GM12865 (cell line): ENCODE data around the gene UBTD1.
"Not testable (repeated sequence)": the region's sequence is repeated elsewhere in the genome, so short reads cannot be mapped to it uniquely, and the experiment has no call there.

ENCODE experiments used
- DNase-seq: peaks from one replicate; pipeline ENCODE4 v3.0.0; 2010; ENCODE audit warnings: low read depth
- H3K4me3 ChIP-seq: 2 replicates; pipeline ENCODE4 v1.5.1; 2011; ENCODE audit warnings: mild to moderate bottlenecking, low read depth, low read length, control low read depth
- CTCF ChIP-seq: IDR thresholded peaks from 2 replicates; pipeline ENCODE4 v1.5.1; 2011; ENCODE audit warnings: low read length, control low read depth, low read depth, inconsistent platforms; ENCODE audit not compliant: insufficient read depth; ENCODE audit errors: missing control alignments

The UBTD1 gene

GRCh38 chr10:97520520-97520919, 21.8 kb downstream of the UBTD1 start:
- TF ChIP-seq CTCF, result no peak
- DNase-seq, result no peak
- H3K4me3 ChIP-seq, result no peak overlapping the region

- no peak overlapping the region for H3K4me3 ChIP-seq
- no peak for DNase-seq
- no peak for TF ChIP-seq CTCF
Observed at GRCh38 chr10:97520978-97521761, 22.4 kb downstream of the UBTD1 start.

GRCh38 chr10:97522071-97522470, 23.3 kb downstream of the UBTD1 start:
- TF ChIP-seq CTCF, result no peak
- no peak for DNase-seq
- H3K4me3 ChIP-seq, result no peak overlapping the region

GRCh38 chr10:97522937-97523336, 24.2 kb downstream of the UBTD1 start:
- no peak overlapping the region for H3K4me3 ChIP-seq
- DNase-seq, result no peak
- TF ChIP-seq CTCF, result no peak

GRCh38 chr10:97525086-97525485, 26.4 kb downstream of the UBTD1 start:
- no peak for TF ChIP-seq CTCF
- no peak for DNase-seq
- H3K4me3 ChIP-seq, result no peak overlapping the region

- no peak for TF ChIP-seq CTCF
- DNase-seq, result no peak
- H3K4me3 ChIP-seq, result no peak overlapping the region
Observed at GRCh38 chr10:97525683-97526110, 27.0 kb downstream of the UBTD1 start.

GRCh38 chr10:97528876-97529275, 30.2 kb downstream of the UBTD1 start:
- H3K4me3 ChIP-seq, result not testable (repeated sequence)

More at GRCh38 chr10:97528876-97529275, 30.2 kb downstream of the UBTD1 start:
- not testable (repeated sequence) for DNase-seq
